Motor neuron (in vitro differentiated cells): Measurements from ENCODE around the gene CNTF. TPM values are rescaled to one million over a fixed set of nuclear protein-coding genes. Genes with fewer than 3 reads are reported as not detected.
"Not testable (repeated sequence)": the region's sequence is repeated elsewhere in the genome, so short reads cannot be mapped to it uniquely, and the experiment has no call there.

Experiments used
- ATAC-seq, 8 experiments: fragments of 200-7000 bp; cut with Tn5 transposase; replicated peaks in 6 of 8; 2 replicates each; pipeline ENCODE4 v1.8.0; 2021; ENCODE audit warnings: mild to moderate bottlenecking in 8 of 8, moderate library complexity in 8 of 8
- H3K27ac ChIP-seq, 2 donors: fragments of 250-450 bp; sonication (Bioruptor Pico); 2 replicates each; pipeline ENCODE4 v1.9.0; 2021; ENCODE audit warnings: antibody characterized with exemption in 2 of 2, mild to moderate bottlenecking in 2 of 2, moderate library complexity in 1 of 2
- H3K4me1 ChIP-seq, 2 donors: fragments of 250-450 bp; sonication (Bioruptor Pico); replicated peaks in 1 of 2; 2 replicates each; pipeline ENCODE4 v1.6.1; 2021; ENCODE audit warnings: antibody characterized with exemption in 2 of 2, mild to moderate bottlenecking in 2 of 2, moderate library complexity in 1 of 2
- H3K4me3 ChIP-seq, 5 donors: fragments of 250-450 bp; sonication (Bioruptor Pico); 2 replicates each; pipeline ENCODE4 v1.9.0; 2021; ENCODE audit warnings: antibody characterized with exemption in 5 of 5, mild to moderate bottlenecking in 5 of 5, moderate library complexity in 4 of 5
- WGBS, 10 experiments: fragments of 450-650 bp; shearing (Covaris generic); methylation state at CpG; one replicate each; pipeline ENCODE4 v1.0.0; 2022; 5-methylcytosine and 5-hydroxymethylcytosine counted together
- in situ Hi-C, 9 experiments: fragments of 400-800 bp; cut with MboI; loops; one replicate each; pipeline ENCODE4 v1.15.0; 2021; ENCODE audit warnings: low sequenced_read_pairs in 9 of 9, low pct_unique_long_range_greater_than_20kb in 2 of 9; ENCODE audit not compliant: unreplicated experiment in 9 of 9
- total RNA-seq, 8 experiments: library from RNA; unstranded; fragments of 300-600 nt; gene quantifications; 2 replicates each; pipeline versions ENCODE4 v1.2.3 to v1.2.4, GENCODE V29; 2022

CNTF gene, protein sequence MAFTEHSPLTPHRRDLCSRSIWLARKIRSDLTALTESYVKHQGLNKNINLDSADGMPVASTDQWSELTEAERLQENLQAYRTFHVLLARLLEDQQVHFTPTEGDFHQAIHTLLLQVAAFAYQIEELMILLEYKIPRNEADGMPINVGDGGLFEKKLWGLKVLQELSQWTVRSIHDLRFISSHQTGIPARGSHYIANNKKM
- 1 to 10 TPM in 6 of 8 experiments, under 1 TPM in 2; 0.60 to 4.8 (median 1.3) TPM for total RNA-seq

DNA sequence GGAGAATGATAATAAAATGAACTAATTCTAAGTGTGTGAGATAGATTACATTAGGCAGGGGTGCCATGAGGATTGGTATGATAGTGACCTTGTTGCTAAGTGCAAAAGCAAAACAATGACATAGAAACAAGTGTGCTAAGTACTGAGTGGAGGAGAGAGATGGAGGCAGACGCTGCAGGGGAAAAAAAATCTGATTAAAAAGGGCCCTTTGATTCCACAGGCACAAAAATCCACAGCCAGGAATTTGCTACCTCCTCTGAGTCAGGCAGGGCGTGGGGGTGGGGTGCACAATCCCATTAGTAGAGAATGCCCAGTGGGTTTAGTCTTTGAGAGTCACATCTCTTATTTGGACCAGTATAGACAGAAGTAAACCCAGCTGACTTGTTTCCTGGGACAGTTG, at the start of gene CNTF:
Gene CNTF (plus strand): TSS at position 322 of the 400 bp plus-strand sequence. CDS start 88 bp downstream, outside the sequence.
- in situ Hi-C loops, result no loop called here

DNA sequence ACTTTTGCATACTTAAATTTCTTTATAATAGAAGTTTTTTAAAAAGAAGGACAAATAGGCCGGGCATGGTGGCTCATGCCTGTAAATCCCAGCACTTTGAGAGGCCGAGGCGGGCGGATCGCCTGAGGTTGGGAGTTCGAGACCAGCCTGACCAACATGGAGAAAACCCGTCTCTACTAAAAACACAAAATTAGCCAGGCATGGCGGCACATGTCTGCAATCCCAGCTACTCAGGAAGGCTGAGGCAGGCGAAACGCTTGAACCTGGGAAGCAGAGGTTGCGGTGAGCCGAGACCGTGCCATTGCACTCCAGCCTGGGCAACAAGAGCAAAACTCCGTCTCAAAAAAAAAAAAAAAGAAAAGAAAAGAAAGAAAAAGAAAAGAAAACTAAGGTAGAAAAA, 49.6 kb upstream of the CNTF start:
- in situ Hi-C loops, result loop anchor here in 1 of 9 experiments (25.0 kb wide), 1 partner anchor 214 kb away; no protein-coding TSS in a partner anchor
- not testable (repeated sequence) for H3K27ac ChIP-seq, ATAC-seq, H3K4me3 ChIP-seq
- WGBS, 10 experiments, result 81 to 98% (median 93%) methylated on average over 3 to 14 of the region's 14 CpGs; no CpG with 5 or more reads in 1 of the 10 experiments
- H3K4me1 ChIP-seq, result peaks cover 6 to 12% of the 10 kb centered on the region in 2 donors

More for the DNA sequence above, at the start of gene CNTF:
- no peak within 1 kb of the TSS for H3K27ac ChIP-seq
- no peak within 1 kb of the TSS for H3K4me3 ChIP-seq
- no peaks in the 10 kb centered on the region for H3K4me1 ChIP-seq
- 30 to 100% (median 70%) methylated on average over 1 to 2 of the region's 2 CpGs; no CpG with 5 or more reads in 6 of the 10 experiments for WGBS, 10 experiments
- peak in 2 of 8 experiments; percentile 31 to 78 for ATAC-seq

DNA sequence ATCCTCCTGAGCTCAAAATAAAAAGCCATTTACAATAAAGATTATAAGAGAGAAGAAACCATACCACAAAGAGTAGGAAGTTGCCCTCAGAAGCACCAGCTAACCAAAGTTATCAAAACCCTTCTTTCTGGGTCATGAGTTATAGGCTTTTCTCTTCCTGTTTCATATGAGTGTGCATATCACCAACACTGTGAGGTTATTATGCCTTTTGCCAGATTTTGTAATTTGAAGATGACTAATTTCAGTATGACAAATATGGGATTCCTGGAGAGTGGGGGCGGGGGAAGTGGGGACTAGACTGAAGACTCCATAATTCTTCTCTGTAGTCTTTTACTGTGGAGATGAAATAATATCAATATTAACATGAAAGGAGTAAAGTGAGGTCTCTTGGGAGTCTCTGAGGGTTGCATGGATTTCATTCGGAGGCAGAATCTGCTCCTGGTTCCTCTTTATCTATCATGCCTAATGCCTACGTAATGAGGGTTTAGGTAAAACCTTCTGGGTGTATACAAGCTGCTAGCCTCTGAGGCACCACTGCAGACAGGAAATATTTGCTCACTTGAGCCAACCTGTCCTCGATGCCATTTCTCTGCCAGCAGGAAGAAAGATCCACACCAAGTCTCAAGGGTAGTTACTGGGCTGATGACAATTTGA, 48.9 kb upstream of the CNTF start:
- no peak overlapping the region for H3K27ac ChIP-seq
- in situ Hi-C loops, result loop anchor here in 1 of 9 experiments (25.0 kb wide), 1 partner anchor 214 kb away; no protein-coding TSS in a partner anchor

DNA sequence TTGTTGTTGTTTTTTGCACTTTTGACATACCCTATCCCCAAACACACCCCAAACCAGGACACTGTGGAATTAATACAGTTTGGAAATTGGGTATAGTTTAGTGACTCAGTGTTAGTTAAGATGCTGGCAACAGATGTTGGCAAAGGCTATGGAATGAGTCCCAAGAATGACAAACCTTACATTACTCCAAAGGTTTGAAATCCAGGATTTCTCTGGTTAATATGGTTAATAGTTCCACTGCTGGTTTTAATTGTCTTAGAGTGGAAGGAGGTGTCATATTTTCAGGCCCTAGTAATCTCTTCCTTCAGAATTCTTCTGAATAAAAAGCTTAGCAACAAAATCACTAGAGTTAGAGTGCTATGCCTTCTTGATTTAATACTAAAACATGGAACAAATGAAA, 47.6 kb upstream of the CNTF start:
- no peak overlapping the region for H3K27ac ChIP-seq
- ATAC-seq, result no peak
- peaks cover 6 to 12% of the 10 kb centered on the region in 2 donors for H3K4me1 ChIP-seq
- no peak overlapping the region for H3K4me3 ChIP-seq
- in situ Hi-C loops, result loop anchor here in 1 of 9 experiments (25.0 kb wide), 1 partner anchor 212 kb away; no protein-coding TSS in a partner anchor

More for the DNA sequence above, 48.9 kb upstream of the CNTF start:
- H3K4me1 ChIP-seq, result peaks cover 6 to 12% of the 10 kb centered on the region in 2 donors
- WGBS, 10 experiments, result 4 to 100% (median 88%) methylated on average over 1 to 4 of the region's 4 CpGs; no CpG with 5 or more reads in 2 of the 10 experiments
- H3K4me3 ChIP-seq, result no peak overlapping the region
- peak in 2 of 8 experiments; percentile 0 to 4 for ATAC-seq

DNA sequence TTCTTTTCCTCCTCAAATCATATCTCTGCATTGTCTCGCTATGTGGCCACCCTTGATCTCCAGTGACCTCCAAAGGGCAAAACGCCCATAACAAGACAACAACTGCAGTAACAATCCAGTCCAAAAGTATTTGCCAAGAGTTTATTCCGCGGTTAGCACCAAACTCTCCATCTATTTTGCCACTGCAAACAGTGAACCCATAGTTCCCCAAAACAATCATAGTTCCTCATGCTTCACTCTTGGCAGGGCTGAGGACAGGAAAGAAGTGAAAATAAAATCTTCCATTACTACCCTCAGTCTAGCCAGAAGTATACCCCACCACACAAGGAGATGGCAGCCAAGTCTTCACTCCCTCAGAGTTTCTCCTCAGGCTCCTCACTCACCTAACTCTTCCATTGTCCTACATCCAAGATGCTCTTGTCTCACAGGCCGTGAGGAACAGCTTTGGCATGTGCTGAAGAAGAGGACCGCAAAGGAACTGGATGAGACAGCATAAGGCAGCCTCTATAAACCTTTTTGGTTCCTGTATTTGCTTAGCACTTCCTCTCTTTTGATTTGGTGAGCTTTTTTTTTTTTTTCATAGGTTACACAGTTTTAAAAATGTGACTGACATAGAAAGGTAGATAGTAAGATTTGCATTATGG, 47.0 kb upstream of the CNTF start, which contains the start of gene LPXN:
Gene LPXN (minus strand): TSS at position 480 of the 644 bp plus-strand sequence. CDS start 84 bp downstream, at position 396.
- ATAC-seq, result no peak
- WGBS, 10 experiments, result 10 to 100% (median 78%) methylated on average over 2 to 6 of the region's 6 CpGs; no CpG with 5 or more reads in 2 of the 10 experiments
- in situ Hi-C loops, result no loop called here
- Histone ChIP-seq H3K4me1 (peaks cover 6 to 12% of the 10 kb centered on the region in 2 donors), H3K27ac (no peak within 1 kb of the TSS), H3K4me3 (peak within 1 kb of the TSS in 2 of 5 donors; percentile 92 to 96)

DNA sequence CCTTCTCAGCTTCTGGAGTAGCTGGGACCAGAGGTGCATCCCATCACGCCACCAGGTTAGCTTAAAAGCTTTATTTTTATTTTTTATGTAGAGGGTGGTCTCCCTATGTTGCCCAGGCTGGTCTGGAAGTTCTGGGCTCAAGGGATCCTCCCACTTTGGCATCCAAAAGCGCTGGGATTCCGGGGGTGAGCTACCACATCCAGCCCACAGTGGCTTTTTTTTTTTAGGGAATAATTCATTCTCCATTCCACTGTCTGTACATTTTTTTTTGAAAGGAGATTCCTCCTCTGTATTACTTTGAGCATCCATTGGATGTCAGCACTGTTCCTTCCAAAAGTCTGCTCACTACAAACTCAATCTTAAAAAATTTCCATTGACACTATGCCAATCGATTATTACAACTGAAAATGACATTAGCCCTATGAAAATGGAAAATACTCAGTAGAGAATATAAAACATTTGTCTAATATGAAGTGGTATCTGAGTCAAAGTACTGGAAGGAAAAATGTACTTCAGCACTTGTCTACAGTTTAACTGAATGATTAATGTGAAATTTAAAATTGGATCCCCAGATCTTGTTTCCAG, 45.5 kb upstream of the CNTF start:
- H3K4me1 ChIP-seq, result peaks cover 8 to 24% of the 10 kb centered on the region in 2 donors
- in situ Hi-C loops, result no loop called here
- WGBS, 10 experiments, result 0 to 53% (median 14%) methylated on average over 1 to 4 of the region's 4 CpGs; no CpG with 5 or more reads in 2 of the 10 experiments
- ATAC-seq, result no peak
- H3K27ac ChIP-seq, result peak overlapping the region; percentile 98 to 100
- H3K4me3 ChIP-seq, result peak overlapping the region; percentile 92 to 98 (median 94)

DNA sequence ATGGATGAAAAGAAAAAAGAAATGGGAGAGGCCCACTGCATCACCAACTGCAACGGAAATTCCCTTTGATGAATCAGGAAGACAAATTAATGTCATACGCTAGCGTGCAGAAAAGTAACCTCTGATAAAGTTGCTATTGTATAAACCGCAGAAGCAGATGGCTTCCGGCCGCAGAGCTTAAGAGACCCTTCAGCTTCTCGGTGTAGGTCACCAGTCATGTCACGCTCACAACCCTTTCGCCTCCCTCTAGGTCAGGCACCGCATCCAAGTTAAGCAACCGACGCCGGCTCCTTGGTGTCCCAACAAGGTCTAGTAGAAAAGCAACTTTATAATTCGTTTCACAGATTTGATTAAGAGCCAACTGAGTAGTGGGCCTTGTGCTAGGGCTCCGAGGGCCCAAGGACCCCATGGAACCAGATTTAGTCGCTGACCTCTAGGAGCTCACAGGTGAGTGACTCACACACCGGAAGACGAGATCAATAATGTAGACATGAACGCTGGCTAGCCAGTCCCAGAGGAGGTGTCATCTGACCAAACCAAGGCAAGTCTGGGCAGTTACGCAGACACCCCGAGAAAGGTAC, 44.8 kb upstream of the CNTF start:
- Histone ChIP-seq H3K27ac (peak overlapping the region; percentile 98 to 100), H3K4me1 (peaks cover 10 to 25% of the 10 kb centered on the region in 2 donors), H3K4me3 (peak overlapping the region; percentile 92 to 98 (median 94))
- in situ Hi-C loops, result no loop called here
- peak in 5 of 8 experiments; percentile 0 to 56 (median 0) for ATAC-seq
- WGBS, 10 experiments, result 0 to 3% (median 1%) methylated on average over 3 to 18 of the region's 21 CpGs

DNA sequence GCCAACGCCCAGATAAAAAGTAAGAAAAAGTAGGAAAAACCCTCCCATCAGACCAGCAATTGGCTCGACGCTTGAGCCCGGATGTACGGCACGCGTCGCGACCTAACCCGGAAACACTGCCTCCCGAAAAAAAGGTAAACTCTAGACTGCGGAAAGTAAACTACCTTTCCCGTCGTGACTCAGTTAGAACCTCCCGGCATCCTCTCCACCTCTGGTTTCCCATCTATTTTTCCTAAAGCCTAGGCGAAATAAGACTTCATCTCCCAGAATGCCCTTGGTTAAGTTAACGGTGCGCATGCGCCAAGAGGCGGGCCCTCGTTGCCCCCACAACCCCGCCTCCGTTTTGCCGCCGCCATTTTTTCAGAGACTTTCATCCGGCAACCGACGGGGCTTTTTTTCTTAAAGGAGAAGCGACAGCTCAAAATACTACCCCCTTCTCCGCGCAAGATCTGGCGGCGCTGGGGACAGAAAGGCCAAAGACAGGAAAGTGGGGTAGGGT, 44.3 kb upstream of the CNTF start:
- Histone ChIP-seq H3K4me3 (peak overlapping the region; percentile 92 to 98 (median 94)), H3K4me1 (peaks cover 12 to 25% of the 10 kb centered on the region in 2 donors), H3K27ac (peak overlapping the region; percentile 98 to 100)
- WGBS, 10 experiments, result 0 to 5% (median 0%) methylated on average over 2 to 28 of the region's 33 CpGs; no CpG with 5 or more reads in 1 of the 10 experiments
- in situ Hi-C loops, result no loop called here
- peak; percentile 56 to 72 (median 67) for ATAC-seq

DNA sequence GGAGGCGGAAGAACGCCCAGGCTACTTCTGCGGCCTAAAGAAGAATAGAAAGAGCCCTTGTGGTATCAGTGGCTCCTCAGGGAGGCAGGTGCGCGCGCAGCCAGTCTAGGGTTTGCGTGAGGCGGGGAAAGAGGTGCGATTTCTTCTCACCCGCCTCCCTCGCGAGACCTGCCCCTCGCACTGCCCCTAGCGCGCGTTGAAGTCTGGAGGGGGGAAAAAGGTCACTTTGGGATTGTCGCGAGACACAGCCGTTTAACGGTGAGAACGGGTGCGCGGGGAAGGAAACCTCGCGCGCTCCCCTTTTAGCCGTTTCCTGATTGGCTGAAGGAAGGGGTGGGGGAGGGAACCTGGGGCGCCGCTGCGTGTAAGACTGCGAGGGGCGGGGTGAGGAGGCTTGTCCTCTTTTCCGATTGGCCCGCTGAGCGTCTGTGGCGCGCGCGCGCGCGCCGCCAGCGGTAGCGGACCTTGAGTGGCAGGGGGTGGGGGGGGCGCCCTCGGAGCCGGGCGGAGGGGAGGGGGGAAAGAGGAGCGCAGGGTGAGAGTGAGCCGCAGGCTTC, 43.8 kb upstream of the CNTF start, which contains the start of gene ZFP91:
Gene ZFP91 (plus strand): TSS at position 429 of the 557 bp plus-strand sequence. CDS start 219 bp downstream, outside the sequence.
- peak; percentile 41 to 72 (median 64) for ATAC-seq
- WGBS, 10 experiments, result 0 to 12% (median 0%) methylated on average over 2 to 12 of the region's 51 CpGs; no CpG with 5 or more reads in 6 of the 10 experiments
- Histone ChIP-seq H3K27ac (peak within 1 kb of the TSS; percentile 98 to 100), H3K4me1 (peaks cover 14 to 25% of the 10 kb centered on the region in 2 donors), H3K4me3 (peak within 1 kb of the TSS; percentile 92 to 98 (median 94))
- in situ Hi-C loops, result no loop called here

DNA sequence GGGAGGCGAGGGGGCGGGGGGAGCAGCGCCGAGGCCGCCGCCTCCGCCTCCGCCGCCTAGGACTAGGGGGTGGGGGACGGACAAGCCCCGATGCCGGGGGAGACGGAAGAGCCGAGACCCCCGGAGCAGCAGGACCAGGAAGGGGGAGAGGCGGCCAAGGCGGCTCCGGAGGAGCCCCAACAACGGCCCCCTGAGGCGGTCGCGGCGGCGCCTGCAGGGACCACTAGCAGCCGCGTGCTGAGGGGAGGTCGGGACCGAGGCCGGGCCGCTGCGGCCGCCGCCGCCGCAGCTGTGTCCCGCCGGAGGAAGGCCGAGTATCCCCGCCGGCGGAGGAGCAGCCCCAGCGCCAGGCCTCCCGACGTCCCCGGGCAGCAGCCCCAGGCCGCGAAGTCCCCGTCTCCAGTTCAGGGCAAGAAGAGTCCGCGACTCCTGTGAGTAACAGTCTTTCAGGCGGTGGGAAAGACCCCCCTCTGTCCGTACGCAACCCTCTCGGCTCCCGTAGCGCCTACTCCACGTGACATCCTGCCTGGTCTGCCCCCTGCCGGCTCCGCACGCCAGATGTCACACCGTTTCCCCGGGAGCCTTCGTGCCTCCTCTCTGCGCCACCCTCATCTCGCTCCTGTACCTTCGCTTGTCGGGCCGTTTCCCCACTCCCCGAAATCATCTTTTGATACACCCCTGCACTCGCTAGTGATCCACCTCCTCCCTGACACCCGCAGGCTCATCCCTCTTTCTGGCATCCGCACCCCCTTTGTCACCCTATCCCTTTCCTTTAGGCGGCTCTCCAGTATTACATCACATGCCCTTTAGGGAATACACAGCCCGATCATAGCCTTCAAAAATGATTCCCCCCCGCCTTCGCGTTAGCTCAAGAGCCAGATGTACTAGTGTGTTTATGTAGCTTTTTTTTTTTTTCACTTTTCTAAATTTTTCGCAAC, 43.0 kb upstream of the CNTF start:
- in situ Hi-C loops, result no loop called here
- peak overlapping the region; percentile 97 to 98 for H3K27ac ChIP-seq
- 0 to 2% (median 0%) methylated on average over 1 to 25 of the region's 78 CpGs for WGBS, 10 experiments
- H3K4me3 ChIP-seq, result peak overlapping the region; percentile 92 to 98 (median 94)
- peaks cover 14 to 25% of the 10 kb centered on the region in 2 donors for H3K4me1 ChIP-seq
- ATAC-seq, result peak; percentile 33 to 70 (median 65)

DNA sequence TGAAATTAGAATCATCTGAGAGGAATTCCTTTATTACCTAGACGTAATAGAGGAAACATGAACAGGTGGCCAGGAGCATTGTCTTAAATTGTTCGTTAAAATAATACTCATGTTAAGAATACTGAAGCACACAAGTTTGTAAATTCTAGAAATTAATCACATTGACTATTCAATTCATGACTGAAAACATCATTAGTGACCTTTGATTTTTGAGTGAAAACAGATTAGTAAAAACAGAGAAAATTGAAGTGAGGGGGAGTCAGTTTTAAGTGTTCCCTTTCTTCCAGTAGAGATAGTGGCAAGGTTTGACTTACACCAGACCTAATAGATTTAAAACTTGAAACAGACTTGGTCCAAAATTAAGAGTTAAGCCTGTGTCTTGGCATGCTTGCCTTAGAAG, 42.2 kb upstream of the CNTF start:
- Histone ChIP-seq H3K4me3 (peak overlapping the region; percentile 92 to 98 (median 94)), H3K27ac (peak overlapping the region; percentile 97 to 98), H3K4me1 (peaks cover 14 to 25% of the 10 kb centered on the region in 2 donors)
- ATAC-seq, result no peak
- in situ Hi-C loops, result no loop called here
- 0 to 40% (median 6%) methylated on average over 1 to 2 of the region's 2 CpGs for WGBS, 10 experiments
